Measurements from ENCODE around the gene ZBTB5. TPM values are rescaled to one million over a fixed set of nuclear protein-coding genes. Genes with fewer than 3 reads are reported as not detected.

Gene ZBTB5
- 11.5 and 15.1 TPM in 2 replicates for total RNA-seq

DNA sequence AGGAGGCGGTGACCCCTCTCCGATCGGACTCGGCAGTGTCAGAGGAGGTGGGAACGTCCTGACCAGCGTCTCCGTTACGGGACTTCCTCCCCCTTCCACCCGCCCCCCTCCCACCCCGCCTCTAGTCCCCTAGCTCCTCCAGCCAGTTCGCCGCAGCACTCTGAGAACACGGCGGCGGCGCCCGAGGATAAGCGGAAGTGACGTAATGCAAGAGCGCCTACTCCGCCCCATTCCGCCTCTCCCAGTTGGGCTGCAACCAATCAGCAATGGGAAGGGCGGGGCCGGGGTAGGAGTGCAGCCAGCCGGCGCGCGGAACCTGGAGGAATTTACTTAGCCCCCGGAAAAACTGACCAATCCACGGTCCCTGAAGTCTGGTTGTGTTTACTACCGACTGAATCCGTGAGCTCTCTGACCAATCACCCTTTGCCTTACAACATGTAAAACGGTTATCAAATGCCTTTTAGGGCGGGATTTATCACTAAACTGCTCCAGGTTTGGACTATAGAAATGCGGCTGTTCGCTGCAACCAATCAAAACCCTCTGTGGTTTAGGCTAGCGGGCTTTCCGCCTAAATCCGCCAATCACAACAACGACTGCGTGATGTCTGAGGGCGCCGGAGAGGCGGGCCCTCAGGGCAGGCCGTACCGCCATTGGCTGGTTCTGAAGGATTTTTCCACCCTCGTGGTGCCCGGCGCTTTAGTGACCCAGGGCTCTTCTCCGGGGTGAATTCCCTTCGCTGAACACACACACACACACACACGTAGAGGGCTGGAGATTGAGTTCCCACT, at the start of gene ZBTB5:
Gene ZBTB5, minus strand, starts transcription at position 202 of the 788 bp plus-strand sequence. CDS start 22,899 bp downstream, outside the sequence.

GRCh38 chr9:37485389-37486255, 20.4 kb upstream of the ZBTB5 start, which contains the start of gene POLR1E:
POLR1E (plus strand) TSS chr9:37485948; CDS start chr9:37486048, 100 bp downstream.

DNA sequence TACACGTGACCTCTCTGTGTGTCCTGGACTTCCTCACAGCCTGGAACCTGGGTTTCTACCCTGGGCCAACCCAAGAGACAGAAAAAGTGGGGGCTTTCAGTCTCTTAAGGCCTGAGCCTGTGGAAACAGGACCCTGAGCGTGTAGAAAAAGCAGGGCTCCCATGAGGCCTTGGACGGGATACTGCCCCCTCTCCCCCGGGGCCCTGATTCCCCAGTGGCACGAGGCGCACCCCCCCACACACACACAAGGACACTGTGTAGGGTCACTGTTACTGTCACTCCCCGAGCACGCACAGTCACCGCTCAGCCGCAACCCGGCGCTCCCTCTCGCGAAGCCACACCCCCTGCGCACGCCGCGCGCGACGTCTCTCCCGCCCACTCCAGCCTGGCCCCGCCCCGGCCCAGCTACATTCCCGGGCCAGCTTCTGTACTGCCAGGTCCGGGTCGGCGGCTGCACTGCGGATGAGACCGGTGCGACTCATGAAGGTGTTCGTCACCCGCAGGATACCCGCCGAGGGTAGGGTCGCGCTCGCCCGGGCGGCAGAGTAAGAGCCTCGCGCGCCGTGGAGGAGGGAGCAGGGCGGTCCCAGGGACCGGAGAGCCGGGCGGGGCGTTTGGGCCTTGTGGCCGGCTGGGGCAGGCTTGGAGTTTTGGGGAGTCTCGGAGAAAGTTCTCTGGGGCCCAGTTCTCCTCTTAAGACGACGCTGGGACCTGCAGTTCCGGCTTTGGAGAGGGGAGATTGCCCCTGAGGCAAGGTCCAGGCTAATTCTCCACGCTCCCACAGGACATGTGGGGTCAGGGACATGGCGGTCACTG, 42.8 kb downstream of the ZBTB5 start, which contains the start of gene GRHPR:
Gene GRHPR, plus strand, starts transcription at position 408 of the 816 bp plus-strand sequence. Its CDS starts 55 bp downstream, at position 463.

Other genes with a start within 250 kb of the ZBTB5 start
- gene GRHPR, start 42.8 kb downstream of the ZBTB5 start, total RNA-seq = 134 and 136 TPM in 2 replicates
- gene POLR1E, start 20.5 kb upstream of the ZBTB5 start, total RNA-seq = 23.2 and 29.1 TPM in 2 replicates
- 12.0 and 37.6 TPM in 2 replicates for gene FBXO10, start 110.9 kb upstream of the ZBTB5 start, total RNA-seq
- 55.8 and 115 TPM in 2 replicates for gene TOMM5, start 127.1 kb upstream of the ZBTB5 start, total RNA-seq
- not detected in 2 replicates for gene FRMPD1, start 185.5 kb upstream of the ZBTB5 start, total RNA-seq